Ecto neural progenitor cell (in vitro differentiated cells): Measurements from ENCODE around the gene MIPOL1.
"Not testable (repeated sequence)": the region's sequence is repeated elsewhere in the genome, so short reads cannot be mapped to it uniquely, and the experiment has no call there.

Experiments
- DNase-seq: peaks from one replicate; pipeline ENCODE4 v3.0.0-alpha.2; 2018; ENCODE audit warnings: low spot score

MIPOL1 gene

GRCh38 chr14:37232907-37233481 is 35.3 kb downstream of the MIPOL1 start:
- no peak for DNase-seq

DNA sequence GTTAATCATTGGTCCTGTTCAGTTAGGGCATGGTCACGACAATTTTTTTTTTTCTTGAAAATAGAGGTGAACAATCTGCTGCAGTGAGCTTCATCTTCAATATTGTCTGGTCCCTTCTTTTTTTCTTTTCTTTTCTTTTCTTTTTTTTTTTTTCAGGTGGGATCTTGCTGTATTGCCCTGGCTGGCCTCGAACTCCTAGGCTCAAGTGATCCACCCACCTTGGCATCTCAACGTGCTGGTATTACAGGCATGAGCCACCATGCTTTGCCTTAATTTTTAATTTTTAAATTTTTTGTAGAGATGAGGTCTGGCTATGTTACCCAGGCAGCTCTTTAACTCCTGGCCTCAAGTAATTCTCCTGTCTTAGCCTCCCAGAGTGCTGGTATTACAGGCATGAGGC is 36.5 kb downstream of the MIPOL1 start:
- no peak for DNase-seq

- not testable (repeated sequence) for DNase-seq
Measured at GRCh38 chr14:37236044-37236443, 38.3 kb downstream of the MIPOL1 start.

DNA sequence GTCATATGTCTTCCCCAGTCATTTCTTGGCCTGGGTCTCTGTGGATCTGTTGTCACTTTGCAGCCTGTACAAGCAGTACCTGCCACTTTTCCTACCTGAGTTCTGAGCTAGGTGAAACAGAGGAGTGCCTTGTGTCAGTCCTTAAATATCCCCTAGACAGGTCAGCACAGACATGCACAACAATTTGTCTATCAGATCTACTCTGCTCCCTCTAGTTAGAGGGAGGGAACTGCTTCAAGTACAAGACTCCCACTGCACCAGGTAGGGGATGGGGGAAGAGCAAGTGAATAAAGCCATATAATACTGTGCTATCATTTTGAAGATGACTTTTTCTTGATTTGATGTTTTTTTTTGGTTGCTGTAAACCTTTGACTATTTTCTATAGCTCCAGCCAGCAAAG is 39.4 kb downstream of the MIPOL1 start:
- no peak for DNase-seq

DNA sequence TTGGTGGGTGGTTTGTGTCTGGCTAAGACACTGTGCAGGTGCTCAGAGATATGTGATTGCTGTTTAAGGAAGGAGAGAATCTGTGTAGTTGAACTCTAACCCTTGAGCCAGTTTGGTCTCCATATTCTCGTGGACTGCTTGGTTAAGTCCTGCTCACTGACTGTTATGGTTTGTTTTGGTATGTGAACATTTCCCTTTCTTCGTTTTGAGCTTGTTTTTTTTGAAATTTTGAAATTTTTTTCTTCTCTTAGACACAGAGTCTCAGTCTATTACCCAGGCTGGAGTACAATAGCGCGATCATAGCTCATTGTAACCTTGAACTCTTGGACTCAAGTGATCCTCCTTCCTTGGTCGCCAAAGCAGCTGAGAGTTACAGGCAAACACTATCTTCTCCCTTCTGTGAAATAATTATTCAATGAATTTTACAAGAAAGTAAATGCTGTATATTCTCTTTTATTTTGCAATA is 40.0 kb downstream of the MIPOL1 start:
- no peak for DNase-seq

GRCh38 chr14:37241198-37241597 is 43.5 kb downstream of the MIPOL1 start:
- DNase-seq: no peak

- no peak for DNase-seq
Measured at GRCh38 chr14:37246427-37246829, 48.7 kb downstream of the MIPOL1 start.

- no peak for DNase-seq
Measured at GRCh38 chr14:37247791-37248461, 50.2 kb downstream of the MIPOL1 start.

- DNase-seq: no peak
Measured at GRCh38 chr14:37251775-37252174, 54.0 kb downstream of the MIPOL1 start.

DNA sequence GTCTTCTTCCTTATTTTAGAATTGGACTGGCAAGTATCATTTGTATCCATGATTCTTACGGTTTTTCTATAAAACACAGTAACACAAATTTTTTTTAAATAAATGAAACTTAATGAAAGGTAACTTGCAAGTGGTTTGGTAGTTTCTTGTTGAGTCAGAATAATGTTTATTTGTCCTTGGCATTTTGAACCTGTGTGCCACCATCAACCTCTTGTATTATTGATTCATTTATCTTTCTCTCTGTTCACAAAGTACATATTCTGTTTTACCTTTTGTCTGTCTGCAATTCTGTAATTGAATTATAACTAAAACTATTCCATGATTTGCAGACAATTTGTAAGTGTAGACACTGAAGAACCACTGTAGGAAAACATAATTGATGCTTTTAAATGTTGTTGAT is 54.7 kb downstream of the MIPOL1 start:
- no peak for DNase-seq

DNA sequence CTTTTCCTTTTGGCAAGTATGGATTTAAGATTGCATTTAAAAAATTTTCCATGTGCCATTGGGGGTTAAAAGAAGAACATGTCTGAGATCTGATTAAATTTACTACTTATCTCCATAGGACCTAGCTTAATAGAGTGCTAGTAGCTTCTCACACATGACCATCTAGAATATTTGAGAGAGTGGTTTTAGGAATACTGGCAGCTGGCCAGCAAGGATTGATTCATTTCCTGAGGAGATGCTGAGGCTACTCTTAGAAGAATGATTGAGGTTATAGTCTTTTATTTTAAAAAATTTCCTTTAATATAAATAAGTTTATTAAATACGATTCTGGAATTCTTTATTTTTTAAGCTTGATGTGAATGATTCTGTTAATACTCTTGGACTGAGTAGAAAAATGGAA is 56.2 kb downstream of the MIPOL1 start:
- DNase-seq: no peak

DNA sequence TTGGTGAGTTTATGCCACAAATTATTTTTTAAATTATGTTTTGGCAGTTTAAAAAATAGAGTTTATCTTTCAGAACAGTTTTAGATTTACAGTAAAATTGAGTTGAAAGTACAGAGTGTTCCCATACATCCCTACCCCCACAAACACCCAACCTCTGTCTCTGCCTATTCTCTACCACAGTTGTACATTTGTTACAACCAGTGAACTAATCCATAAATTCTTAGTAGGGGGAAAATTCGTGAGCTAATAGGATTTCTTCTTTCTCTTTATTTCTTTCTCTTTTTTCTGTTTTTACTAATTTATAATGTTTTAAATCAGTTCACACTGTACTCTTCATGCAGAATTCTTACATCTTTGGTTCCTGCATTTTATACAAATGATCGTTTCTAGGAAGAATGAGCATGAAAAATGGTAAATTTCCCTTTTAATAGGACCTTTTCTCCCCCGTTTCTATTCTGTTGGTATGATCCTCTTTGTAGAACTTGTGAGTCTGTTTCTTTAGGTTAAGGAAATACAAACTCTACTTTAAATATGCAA is 56.7 kb downstream of the MIPOL1 start:
- DNase-seq: no peak

GRCh38 chr14:37257501-37258070 is 59.8 kb downstream of the MIPOL1 start:
- no peak for DNase-seq

DNA sequence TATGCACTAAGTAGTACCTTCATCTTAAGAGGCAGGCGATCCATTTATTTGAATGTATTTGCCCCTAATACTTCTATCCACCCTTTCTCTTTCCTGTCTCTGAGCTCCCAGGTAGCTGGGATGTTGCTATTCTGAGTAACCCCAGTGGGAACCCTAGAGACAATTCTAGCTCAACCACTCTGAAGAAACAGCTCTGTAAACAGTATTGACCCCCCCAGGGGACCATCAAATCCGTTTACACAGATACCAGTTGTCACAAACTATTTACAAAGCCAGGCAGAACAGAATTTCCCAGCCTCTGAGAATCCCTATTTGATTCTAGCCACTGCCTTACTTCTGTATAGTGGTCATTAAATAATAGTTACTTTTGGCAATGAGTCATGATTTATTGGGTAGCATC is 64.9 kb downstream of the MIPOL1 start:
- no peak for DNase-seq

DNA sequence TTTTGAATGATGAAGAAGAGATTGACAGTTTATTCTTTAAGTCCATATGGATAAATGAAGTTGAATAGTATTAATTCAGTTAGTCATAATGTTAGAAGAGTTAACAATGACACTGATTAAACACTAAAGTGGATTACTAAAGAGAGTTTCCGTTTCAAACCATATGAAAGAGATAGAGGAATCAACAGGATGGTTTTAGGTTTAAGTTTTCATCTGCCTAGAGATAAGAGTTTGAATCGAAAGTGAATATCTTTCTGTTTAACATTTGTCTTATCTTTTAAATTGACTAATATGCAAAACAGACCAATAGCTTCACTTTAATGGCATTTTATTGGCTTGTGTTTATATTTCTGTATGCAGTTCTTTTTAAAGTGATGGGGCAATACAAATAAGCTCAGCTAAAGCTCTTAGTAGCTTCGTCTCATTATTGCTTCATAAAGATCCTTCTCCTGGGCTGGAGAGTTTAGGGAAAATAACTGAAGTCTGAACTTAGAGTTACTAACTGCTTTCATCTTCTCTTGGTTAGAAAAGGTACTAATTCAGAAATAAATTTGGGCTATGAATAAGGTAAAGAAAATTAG is 66.0 kb downstream of the MIPOL1 start:
- no peak for DNase-seq

DNA sequence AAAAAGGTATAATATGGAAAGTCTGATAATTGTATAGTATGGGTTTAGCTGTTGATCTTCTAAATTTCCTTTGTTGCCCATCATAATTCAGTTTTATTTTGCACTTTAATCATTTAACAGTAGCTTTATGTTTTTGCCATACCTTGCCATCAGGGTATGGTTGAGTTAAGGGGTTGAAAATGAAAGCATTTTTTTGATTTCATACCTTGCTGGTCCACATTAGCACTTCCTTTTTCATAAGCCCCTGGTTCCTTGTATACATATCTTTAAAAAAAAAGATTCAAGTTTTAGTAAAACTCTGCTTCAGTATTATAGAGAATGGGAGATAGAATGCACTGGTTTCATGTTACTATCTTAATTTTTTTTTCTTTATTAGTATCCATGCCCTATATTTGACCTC is 71.1 kb downstream of the MIPOL1 start:
- DNase-seq: no peak

- no peak for DNase-seq
Measured at GRCh38 chr14:37270629-37271028, 72.9 kb downstream of the MIPOL1 start.

GRCh38 chr14:37272569-37272968 is 74.8 kb downstream of the MIPOL1 start:
- DNase-seq: no peak

- DNase-seq: no peak
Measured at GRCh38 chr14:37274652-37275051, 76.9 kb downstream of the MIPOL1 start.

GRCh38 chr14:37275963-37276362 is 78.2 kb downstream of the MIPOL1 start:
- DNase-seq: no peak

DNA sequence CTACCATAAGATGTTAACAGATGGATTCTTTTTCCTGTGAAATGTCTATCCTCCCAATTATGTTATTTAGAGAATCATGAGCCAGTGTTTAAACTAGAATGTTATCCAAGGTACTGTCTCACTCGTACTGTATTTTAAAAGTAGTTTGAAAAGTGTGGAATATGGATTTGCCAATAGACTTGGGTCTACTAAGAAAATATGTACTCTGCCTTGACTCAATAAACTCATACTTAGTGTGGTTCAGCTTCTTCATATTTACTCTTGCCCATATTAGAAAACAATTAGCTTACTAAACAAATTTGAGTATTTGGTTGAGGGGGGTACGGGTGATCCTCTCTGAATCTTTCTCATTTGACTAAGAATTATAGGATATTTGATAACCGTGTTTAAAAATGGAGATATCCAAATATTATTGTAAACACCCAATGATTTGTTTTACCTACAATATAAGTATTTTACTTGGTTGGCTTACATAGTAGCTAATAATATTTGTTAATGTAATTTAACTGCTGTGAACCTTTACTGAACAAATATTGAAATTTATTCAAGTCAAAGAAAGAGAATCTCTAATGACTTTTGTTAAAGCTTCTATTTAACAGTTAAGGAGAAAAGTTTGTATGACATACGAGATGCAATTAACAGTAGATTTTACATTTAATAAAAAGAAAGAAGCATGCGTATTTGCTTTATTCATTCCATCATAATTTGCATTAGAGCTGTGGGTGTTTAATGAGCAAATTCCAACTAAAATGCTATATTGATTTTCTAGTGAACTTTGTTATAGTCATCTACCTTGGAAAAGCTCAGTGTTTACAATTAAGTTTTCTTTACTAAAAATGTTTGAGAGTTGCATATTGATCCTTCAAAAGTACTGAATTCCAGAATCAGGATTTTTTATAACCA is 81.2 kb downstream of the MIPOL1 start:
- DNase-seq: no peak

DNA sequence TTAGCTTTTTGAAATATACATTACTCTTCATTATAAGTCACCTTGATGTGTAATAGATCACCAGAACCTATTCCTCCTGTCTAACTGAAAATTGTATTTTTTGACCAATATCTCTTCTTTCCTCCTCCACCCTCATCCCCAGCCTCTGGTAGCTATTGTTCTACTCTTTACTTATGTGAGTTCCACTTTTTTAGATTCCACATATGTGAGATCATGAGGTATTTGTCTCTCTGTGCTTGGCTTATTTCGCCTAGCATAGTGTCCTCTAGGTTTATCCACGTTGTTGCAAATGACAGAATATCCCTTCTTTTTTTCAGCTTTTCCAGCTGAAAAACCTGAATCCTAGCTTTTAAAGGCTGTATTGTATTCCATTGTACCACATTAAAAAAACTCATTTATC is 82.1 kb downstream of the MIPOL1 start:
- no peak for DNase-seq
